ENCODE measurements around the gene CHODL. TPM values are rescaled to one million over a fixed set of nuclear protein-coding genes. Genes with fewer than 3 reads are reported as not detected.

Gene CHODL
- total and polyA plus RNA-seq, 8 donors: 0.40 to 2.9 (median 1.0) TPM; not detected in 4

DNA sequence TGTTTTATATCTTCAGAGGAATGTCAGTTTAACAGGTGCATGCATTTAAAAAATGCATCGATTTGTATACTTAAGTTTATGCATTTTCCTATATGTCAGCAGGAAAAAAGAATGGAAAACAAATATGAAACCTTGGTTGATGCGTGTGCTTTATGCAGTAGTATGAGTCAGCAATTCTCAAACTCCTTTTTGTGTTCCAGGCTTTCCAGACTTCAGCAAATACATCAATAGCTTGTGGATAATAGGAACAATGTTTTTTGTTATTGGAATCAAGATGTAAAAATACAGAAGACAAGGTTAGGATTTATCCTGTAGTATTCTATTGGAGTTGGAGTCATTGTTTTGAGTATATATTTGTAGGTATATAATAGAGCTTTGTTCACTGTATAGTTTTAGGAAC lies 45.2 kb downstream of the CHODL start:
- H3K36me3 ChIP-seq: no peaks in the 10 kb centered on the region
- TF ChIP-seq POLR2A (IDR thresholded peaks at IDR 0.05): no peak
- no peak for TF ChIP-seq EP300 (IDR thresholded peaks at IDR 0.05)
- no peak for TF ChIP-seq POLR2AphosphoS5 (IDR thresholded peaks at IDR 0.05)
- TF ChIP-seq CTCF (IDR thresholded peaks at IDR 0.05): no peak
- no peak for DNase-seq
- intact Hi-C loops (cut with DNase I; ENCODE audit: low total_unique reads): no loop called here
- no peaks in the 10 kb centered on the region for H3K4me1 ChIP-seq
- no peaks in the 10 kb centered on the region for H3K9me3 ChIP-seq
- no peak overlapping the region for H3K4me3 ChIP-seq
- WGBS, 5 donors: 45 to 54% (median 51%) methylated on average over 2 of the region's 2 CpGs
- no peaks in the 10 kb centered on the region for H3K27me3 ChIP-seq
- H3K27ac ChIP-seq: no peak overlapping the region

GRCh38 chr21:18294100-18294499 lies 49.5 kb downstream of the CHODL start:
- Histone ChIP-seq H3K27me3 (no peaks in the 10 kb centered on the region), H3K4me3 (no peak overlapping the region), H3K27ac (no peak overlapping the region), H3K4me1 (no peaks in the 10 kb centered on the region), H3K9me3 (no peaks in the 10 kb centered on the region), H3K36me3 (no peaks in the 10 kb centered on the region)
- intact Hi-C loops (cut with DNase I; ENCODE audit: low total_unique reads): no loop called here
- DNase-seq: no peak
- TF ChIP-seq CTCF (IDR thresholded peaks at IDR 0.05) (no peak), EP300 (IDR thresholded peaks at IDR 0.05) (no peak), POLR2A (IDR thresholded peaks at IDR 0.05) (no peak), POLR2AphosphoS5 (IDR thresholded peaks at IDR 0.05) (no peak)
- WGBS, 5 donors: 79 to 90% (median 83%) methylated on average over 9 of the region's 9 CpGs

DNA sequence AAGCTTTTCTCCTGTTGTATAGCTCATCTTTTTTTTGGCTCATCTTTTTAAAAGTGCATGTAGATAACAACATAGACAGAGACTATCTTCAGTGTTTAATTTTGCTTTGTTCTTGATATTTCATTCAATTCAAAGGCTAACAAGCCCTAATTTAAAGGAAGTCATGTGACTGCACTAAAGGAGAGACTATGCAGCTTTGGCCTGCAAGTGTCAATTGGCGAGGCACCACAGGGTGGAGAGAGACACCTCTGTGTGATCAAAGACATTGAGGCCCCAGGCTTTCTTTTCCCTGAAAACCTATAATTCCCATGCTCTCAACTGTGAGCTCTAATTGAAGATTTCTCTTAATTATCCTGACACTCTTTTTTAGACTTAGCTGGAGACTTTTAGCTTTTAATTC lies 53.6 kb downstream of the CHODL start:
- no peaks in the 10 kb centered on the region for H3K36me3 ChIP-seq
- TF ChIP-seq POLR2A (IDR thresholded peaks at IDR 0.05) (no peak), POLR2AphosphoS5 (IDR thresholded peaks at IDR 0.05) (no peak), EP300 (IDR thresholded peaks at IDR 0.05) (no peak), CTCF (IDR thresholded peaks at IDR 0.05) (no peak)
- intact Hi-C loops (cut with DNase I; ENCODE audit: low total_unique reads): no loop called here
- no peak overlapping the region for H3K4me3 ChIP-seq
- no peaks in the 10 kb centered on the region for H3K4me1 ChIP-seq
- no peak overlapping the region for H3K27ac ChIP-seq
- no peaks in the 10 kb centered on the region for H3K27me3 ChIP-seq
- H3K9me3 ChIP-seq: no peaks in the 10 kb centered on the region
- no peak for DNase-seq
- WGBS, 5 donors: 48 to 68% (median 50%) methylated on average over 1 of the region's 1 CpG

Other genes starting within 250 kb of the CHODL start
- not detected for gene TMPRSS15, start 159.0 kb downstream of the CHODL start, total RNA-seq
- not detected for gene TMPRSS15, start 159.0 kb downstream of the CHODL start, polyA plus RNA-seq

Measured in stomach (tissue), 9 donors.